Adrenal gland (tissue), 5 donors: ENCODE results near the gene FAM24A.

Source experiments
- CTCF ChIP-seq, 6 experiments: fragments of 450-650 bp in 4 of 6; fragments of 200-600 bp in 2 of 6; sonication (generic) in 1 of 6; IDR thresholded peaks; 1 replicate in 5 of 6; 2 replicates in 1 of 6; pipeline versions ENCODE4 v1.5.1 to v1.8.0; 2016 to 2021; ENCODE audit warnings: antibody characterized with exemption in 6 of 6, mild to moderate bottlenecking in 2 of 6, moderate library complexity in 1 of 6
- POLR2A ChIP-seq, 2 donors: fragments of 450-650 bp; IDR thresholded peaks; one replicate each; pipeline ENCODE4 v1.6.1; 2017; ENCODE audit warnings: antibody characterized with exemption in 2 of 2, mild to moderate bottlenecking in 2 of 2, moderate library complexity in 1 of 2
- donor health status: DM: no; HTN: no; CAD: no.

GRCh38 chr10:122939133-122939855, 28.9 kb downstream of the FAM24A start:
- TF ChIP-seq CTCF (IDR thresholded peaks at IDR 0.05): no peak
- TF ChIP-seq POLR2A (IDR thresholded peaks at IDR 0.05): no peak
